Measurements from ENCODE around the gene CACHD1.
"Not testable (repeated sequence)": the region's sequence is repeated elsewhere in the genome, so short reads cannot be mapped to it uniquely, and the experiment has no call there.

Gene CACHD1

DNA sequence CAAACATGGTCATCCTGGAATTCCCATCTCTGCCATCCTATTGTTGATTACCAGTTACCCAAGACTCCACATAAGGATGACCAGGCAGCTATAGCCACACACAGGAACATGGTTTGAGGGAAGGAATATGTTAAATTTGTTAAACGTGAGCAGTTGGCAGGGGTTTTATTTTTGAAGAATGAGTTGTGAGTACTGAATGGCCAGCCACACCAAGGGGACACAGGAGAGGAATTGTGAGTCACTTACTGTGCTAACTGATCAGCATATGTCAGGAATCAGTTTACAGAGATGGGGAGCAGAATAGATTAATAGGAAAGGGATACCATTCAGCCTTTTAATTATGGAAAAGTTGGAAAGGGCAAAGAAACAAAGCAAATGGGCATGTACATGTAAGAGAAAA, 235.7 kb downstream of the CACHD1 start:
- no peaks in the 10 kb centered on the region for H3K27me3 ChIP-seq (ENCODE audit: control insufficient read depth in 5 of 5, insufficient read depth in 4 of 5, low read length in 5 of 5)
- H3K36me3 ChIP-seq (ENCODE audit: control insufficient read depth in 5 of 5, insufficient read depth in 5 of 5, low read length in 5 of 5), result no peaks in the 10 kb centered on the region
- H3K27ac ChIP-seq (ENCODE audit: low read depth, low read length), result no peak overlapping the region
- H3K4me1 ChIP-seq (ENCODE audit: control insufficient read depth in 5 of 5, insufficient read depth in 5 of 5, low read length in 5 of 5), result peaks cover 0 to 2% (median 0%) of the 10 kb centered on the region in 5 donors
- H3K4me3 ChIP-seq (ENCODE audit: low read depth in 1 of 5, low read length in 5 of 5), result no peak overlapping the region
- no peak overlapping the region for H3K9ac ChIP-seq (ENCODE audit: low read length in 5 of 5)
- no peaks in the 10 kb centered on the region for H3K9me3 ChIP-seq (ENCODE audit: control insufficient read depth in 5 of 5, low read length in 5 of 5)

DNA sequence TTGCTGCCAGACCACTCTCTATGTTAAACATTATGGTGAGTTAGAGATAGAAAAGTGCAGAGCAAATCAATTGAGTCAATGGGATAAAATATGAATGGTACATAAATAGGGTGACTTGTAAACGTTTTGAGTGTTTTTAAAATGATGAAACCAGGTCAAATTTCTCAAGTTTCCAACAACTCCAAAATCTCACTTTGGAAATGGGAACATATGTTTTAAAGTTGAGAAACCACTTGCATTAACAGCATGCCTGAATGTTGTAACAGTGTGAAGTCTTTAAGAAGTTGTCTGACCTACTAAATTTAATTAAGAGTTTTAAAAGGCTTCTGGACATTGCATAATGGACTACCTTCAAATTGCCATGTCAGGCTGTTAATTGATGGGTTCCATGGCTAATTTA, 241.3 kb downstream of the CACHD1 start:
- H3K4me1 ChIP-seq (ENCODE audit: control insufficient read depth in 5 of 5, insufficient read depth in 5 of 5, low read length in 5 of 5), result peaks cover 0 to 2% (median 0%) of the 10 kb centered on the region in 5 donors
- no peaks in the 10 kb centered on the region for H3K27me3 ChIP-seq (ENCODE audit: control insufficient read depth in 5 of 5, insufficient read depth in 4 of 5, low read length in 5 of 5)
- no peaks in the 10 kb centered on the region for H3K36me3 ChIP-seq (ENCODE audit: control insufficient read depth in 5 of 5, insufficient read depth in 5 of 5, low read length in 5 of 5)
- no peak overlapping the region for H3K4me3 ChIP-seq (ENCODE audit: low read depth in 1 of 5, low read length in 5 of 5)
- no peak overlapping the region for H3K9ac ChIP-seq (ENCODE audit: low read length in 5 of 5)
- H3K9me3 ChIP-seq (ENCODE audit: control insufficient read depth in 5 of 5, low read length in 5 of 5), result no peaks in the 10 kb centered on the region
- no peak overlapping the region for H3K27ac ChIP-seq (ENCODE audit: low read depth, low read length)

DNA sequence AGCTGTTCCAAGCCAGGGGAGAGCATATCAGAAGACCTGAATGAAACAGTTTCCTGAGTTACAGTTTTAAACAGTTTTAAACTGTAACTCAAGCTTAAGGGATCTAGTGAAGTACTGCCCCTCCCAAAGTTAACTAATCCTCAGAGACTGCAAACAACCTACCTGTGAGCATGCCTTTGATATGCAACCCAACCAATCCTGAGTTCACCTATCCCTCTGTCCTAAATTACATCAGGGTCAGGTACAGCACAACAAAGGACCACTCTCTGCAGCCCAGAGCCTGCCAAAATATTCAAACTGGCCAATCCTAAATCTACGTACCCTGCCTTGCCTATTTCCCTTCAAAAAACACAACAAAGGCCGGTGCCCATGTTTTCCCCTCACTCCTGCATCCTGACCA, 242.1 kb downstream of the CACHD1 start:
- Histone ChIP-seq H3K36me3 (ENCODE audit: control insufficient read depth in 5 of 5, insufficient read depth in 5 of 5, low read length in 5 of 5) (no peaks in the 10 kb centered on the region), H3K9me3 (ENCODE audit: control insufficient read depth in 5 of 5, low read length in 5 of 5) (no peaks in the 10 kb centered on the region), H3K27me3 (ENCODE audit: control insufficient read depth in 5 of 5, insufficient read depth in 4 of 5, low read length in 5 of 5) (no peaks in the 10 kb centered on the region), H3K4me3 (ENCODE audit: low read depth in 1 of 5, low read length in 5 of 5) (no peak overlapping the region), H3K9ac (ENCODE audit: low read length in 5 of 5) (no peak overlapping the region), H3K4me1 (ENCODE audit: control insufficient read depth in 5 of 5, insufficient read depth in 5 of 5, low read length in 5 of 5) (peaks cover 0 to 2% (median 0%) of the 10 kb centered on the region in 5 donors), H3K27ac (ENCODE audit: low read depth, low read length) (no peak overlapping the region)

DNA sequence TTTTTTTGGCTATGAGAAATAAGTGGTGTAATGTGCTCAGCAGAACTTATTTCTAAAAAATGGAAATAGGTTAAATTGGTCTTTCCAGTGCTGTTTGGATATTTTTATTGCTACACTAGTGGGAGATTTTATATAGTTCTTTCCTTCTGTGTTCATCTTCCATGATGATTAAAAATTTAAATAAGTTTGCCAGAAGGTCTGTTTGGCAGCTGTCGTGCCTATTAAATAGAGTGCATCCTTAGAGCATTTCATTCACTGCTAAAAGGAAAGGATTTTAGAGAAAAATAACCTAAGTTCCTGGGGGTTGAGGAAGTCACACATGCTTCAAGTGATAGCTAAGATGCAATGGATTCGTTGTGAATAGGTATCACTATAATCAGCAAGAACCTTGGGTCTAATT, 245.3 kb downstream of the CACHD1 start:
- Histone ChIP-seq H3K36me3 (ENCODE audit: control insufficient read depth in 5 of 5, insufficient read depth in 5 of 5, low read length in 5 of 5) (no peaks in the 10 kb centered on the region), H3K27me3 (ENCODE audit: control insufficient read depth in 5 of 5, insufficient read depth in 4 of 5, low read length in 5 of 5) (no peaks in the 10 kb centered on the region), H3K4me3 (ENCODE audit: low read depth in 1 of 5, low read length in 5 of 5) (no peak overlapping the region), H3K9me3 (ENCODE audit: control insufficient read depth in 5 of 5, low read length in 5 of 5) (peaks cover 0 to 4% (median 0%) of the 10 kb centered on the region in 5 donors), H3K27ac (ENCODE audit: low read depth, low read length) (no peak overlapping the region), H3K9ac (ENCODE audit: low read length in 5 of 5) (no peak overlapping the region), H3K4me1 (ENCODE audit: control insufficient read depth in 5 of 5, insufficient read depth in 5 of 5, low read length in 5 of 5) (peaks cover 0 to 2% (median 0%) of the 10 kb centered on the region in 5 donors)

DNA sequence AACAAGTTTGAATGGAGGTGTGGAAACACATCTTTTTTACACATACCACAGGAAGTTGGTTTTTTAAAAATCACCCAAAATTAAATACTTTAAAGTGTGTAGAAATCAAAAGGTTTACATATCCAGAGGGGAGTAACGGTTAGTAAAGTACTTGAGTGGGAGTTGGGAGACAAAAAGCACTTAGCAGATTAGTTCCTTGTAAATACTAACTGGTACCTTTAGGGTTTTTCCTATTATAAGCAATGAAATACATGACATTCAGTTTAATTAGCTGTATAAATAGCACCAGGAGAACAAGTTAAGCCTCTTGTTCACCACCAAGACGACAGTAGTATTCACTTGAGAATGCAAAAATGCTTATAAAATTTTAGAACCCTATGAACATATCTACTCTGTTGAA, 251.2 kb downstream of the CACHD1 start:
- H3K9ac ChIP-seq (ENCODE audit: low read length in 5 of 5), result no peak overlapping the region
- no peak overlapping the region for H3K4me3 ChIP-seq (ENCODE audit: low read depth in 1 of 5, low read length in 5 of 5)
- H3K9me3 ChIP-seq (ENCODE audit: control insufficient read depth in 5 of 5, low read length in 5 of 5), result peaks cover 0 to 4% (median 0%) of the 10 kb centered on the region in 5 donors
- no peak overlapping the region for H3K27ac ChIP-seq (ENCODE audit: low read depth, low read length)
- no peaks in the 10 kb centered on the region for H3K4me1 ChIP-seq (ENCODE audit: control insufficient read depth in 5 of 5, insufficient read depth in 5 of 5, low read length in 5 of 5)
- no peaks in the 10 kb centered on the region for H3K36me3 ChIP-seq (ENCODE audit: control insufficient read depth in 5 of 5, insufficient read depth in 5 of 5, low read length in 5 of 5)
- H3K27me3 ChIP-seq (ENCODE audit: control insufficient read depth in 5 of 5, insufficient read depth in 4 of 5, low read length in 5 of 5), result no peaks in the 10 kb centered on the region

DNA sequence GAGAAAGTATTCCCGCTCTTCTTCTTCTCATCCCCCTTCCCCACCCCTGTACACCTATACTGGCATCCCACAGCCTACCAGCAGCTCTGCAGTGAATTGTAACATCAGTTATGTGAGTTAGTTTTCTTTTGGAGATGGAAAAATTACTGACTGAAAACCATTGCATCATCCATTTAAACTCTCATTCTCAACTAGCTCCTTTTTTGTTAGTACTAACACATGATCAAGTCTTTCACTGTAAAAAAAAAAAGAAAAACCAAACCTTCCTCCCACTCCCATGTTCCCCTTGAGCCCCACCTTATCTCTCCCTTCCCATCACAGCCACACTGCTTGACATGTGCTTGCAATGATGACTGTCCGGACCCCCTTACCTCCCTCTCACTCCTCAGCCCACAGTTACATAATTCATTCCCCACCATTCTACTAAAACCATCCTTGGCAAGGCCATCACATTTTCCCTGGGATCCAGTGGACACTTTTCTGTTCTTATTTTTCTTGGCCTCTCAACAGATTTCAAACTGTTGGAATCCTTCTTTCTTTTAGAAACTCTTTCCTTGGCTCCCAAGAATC, 251.7 kb downstream of the CACHD1 start:
- H3K9ac ChIP-seq (ENCODE audit: low read length in 5 of 5), result no peak overlapping the region
- no peaks in the 10 kb centered on the region for H3K4me1 ChIP-seq (ENCODE audit: control insufficient read depth in 5 of 5, insufficient read depth in 5 of 5, low read length in 5 of 5)
- H3K27ac ChIP-seq (ENCODE audit: low read depth, low read length), result no peak overlapping the region
- H3K9me3 ChIP-seq (ENCODE audit: control insufficient read depth in 5 of 5, low read length in 5 of 5), result peaks cover 0 to 4% (median 0%) of the 10 kb centered on the region in 5 donors
- no peaks in the 10 kb centered on the region for H3K36me3 ChIP-seq (ENCODE audit: control insufficient read depth in 5 of 5, insufficient read depth in 5 of 5, low read length in 5 of 5)
- H3K27me3 ChIP-seq (ENCODE audit: control insufficient read depth in 5 of 5, insufficient read depth in 4 of 5, low read length in 5 of 5), result no peaks in the 10 kb centered on the region
- no peak overlapping the region for H3K4me3 ChIP-seq (ENCODE audit: low read depth in 1 of 5, low read length in 5 of 5)

DNA sequence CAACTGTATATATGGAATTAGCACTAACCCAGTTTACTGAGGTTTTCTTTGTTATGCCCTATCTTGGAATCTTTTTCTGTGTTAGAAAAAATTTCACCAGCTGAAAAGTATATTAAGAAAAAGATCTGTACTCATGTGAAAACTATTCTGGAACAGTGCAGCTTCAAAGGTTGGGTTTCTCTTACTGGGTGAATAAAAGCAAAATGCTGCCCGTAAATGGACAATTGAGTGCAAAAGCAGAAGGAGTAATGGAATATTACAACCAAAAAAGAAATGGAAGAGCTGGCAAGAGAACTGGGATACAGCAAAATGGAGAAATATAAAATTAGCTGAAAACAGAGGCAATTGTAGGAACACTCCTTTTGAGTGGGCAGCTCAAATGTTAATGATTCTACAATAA, 257.9 kb downstream of the CACHD1 start:
- Histone ChIP-seq H3K36me3 (ENCODE audit: control insufficient read depth in 5 of 5, insufficient read depth in 5 of 5, low read length in 5 of 5) (no peaks in the 10 kb centered on the region), H3K9me3 (ENCODE audit: control insufficient read depth in 5 of 5, low read length in 5 of 5) (peaks cover 0 to 2% (median 0%) of the 10 kb centered on the region in 5 donors), H3K27ac (ENCODE audit: low read depth, low read length) (no peak overlapping the region), H3K4me3 (ENCODE audit: low read depth in 1 of 5, low read length in 5 of 5) (no peak overlapping the region), H3K9ac (ENCODE audit: low read length in 5 of 5) (no peak overlapping the region), H3K27me3 (ENCODE audit: control insufficient read depth in 5 of 5, insufficient read depth in 4 of 5, low read length in 5 of 5) (no peaks in the 10 kb centered on the region), H3K4me1 (ENCODE audit: control insufficient read depth in 5 of 5, insufficient read depth in 5 of 5, low read length in 5 of 5) (no peaks in the 10 kb centered on the region)

DNA sequence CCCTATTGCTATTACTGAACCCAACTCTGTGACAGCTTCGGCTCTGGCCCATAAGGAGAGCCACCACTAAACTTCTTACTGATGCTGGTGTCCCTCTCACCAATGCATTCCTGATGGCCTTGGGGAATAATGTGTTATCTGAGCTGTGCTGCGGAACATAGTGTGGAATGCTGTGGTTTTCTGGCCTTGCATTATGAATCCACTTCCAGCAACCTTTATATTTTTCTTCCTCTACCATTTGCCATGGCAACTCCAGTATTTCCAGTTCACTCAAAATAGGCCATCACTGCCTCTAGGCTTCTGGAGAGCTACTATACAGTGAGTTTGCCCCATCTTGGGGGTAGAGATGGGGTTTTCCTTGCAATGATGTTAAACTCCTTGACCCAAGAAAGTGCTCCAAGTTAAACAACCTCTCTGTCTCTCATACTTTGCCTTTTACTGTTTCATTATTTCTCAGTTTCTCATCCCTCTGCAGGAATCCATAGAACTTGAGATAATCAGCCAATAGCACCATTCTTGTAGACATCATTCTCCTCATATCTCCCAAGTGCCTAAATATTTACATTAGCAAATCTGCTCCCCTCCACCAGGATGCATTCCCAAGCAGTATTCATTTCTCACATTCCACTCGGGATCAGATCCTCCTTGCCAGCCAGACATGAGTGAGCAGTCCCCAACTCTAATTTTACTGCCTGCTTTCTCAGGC, 263.8 kb downstream of the CACHD1 start:
- no peak overlapping the region for H3K9ac ChIP-seq (ENCODE audit: low read length in 5 of 5)
- no peaks in the 10 kb centered on the region for H3K36me3 ChIP-seq (ENCODE audit: control insufficient read depth in 5 of 5, insufficient read depth in 5 of 5, low read length in 5 of 5)
- no peaks in the 10 kb centered on the region for H3K4me1 ChIP-seq (ENCODE audit: control insufficient read depth in 5 of 5, insufficient read depth in 5 of 5, low read length in 5 of 5)
- peaks cover 0 to under 1% (median 0%) of the 10 kb centered on the region in 5 donors for H3K27me3 ChIP-seq (ENCODE audit: control insufficient read depth in 5 of 5, insufficient read depth in 4 of 5, low read length in 5 of 5)
- H3K9me3 ChIP-seq (ENCODE audit: control insufficient read depth in 5 of 5, low read length in 5 of 5), result peaks cover 0 to 3% (median 0%) of the 10 kb centered on the region in 5 donors
- H3K27ac ChIP-seq (ENCODE audit: low read depth, low read length), result no peak overlapping the region
- H3K4me3 ChIP-seq (ENCODE audit: low read depth in 1 of 5, low read length in 5 of 5), result no peak overlapping the region

DNA sequence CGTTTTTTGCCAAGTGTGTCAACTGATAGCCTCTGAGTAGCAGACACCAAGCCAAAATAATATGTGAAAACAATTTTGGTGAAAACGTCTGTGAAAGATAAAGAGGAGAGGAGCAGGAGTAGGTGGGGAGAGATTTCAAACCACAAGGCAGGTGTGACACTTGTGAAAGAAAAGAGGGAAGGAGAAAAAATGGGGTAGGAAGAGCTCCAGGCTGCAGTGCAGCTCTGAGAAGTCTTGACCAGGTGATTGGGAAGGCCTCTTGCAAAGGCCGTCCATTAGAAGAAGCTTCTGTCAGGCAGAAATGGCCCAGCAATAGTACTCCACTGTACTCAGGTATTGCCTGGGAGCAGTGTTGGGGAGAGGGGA, 264.3 kb downstream of the CACHD1 start:
- H3K9ac ChIP-seq (ENCODE audit: low read length in 5 of 5), result no peak overlapping the region
- peaks cover 0 to 3% (median 0%) of the 10 kb centered on the region in 5 donors for H3K9me3 ChIP-seq (ENCODE audit: control insufficient read depth in 5 of 5, low read length in 5 of 5)
- H3K4me3 ChIP-seq (ENCODE audit: low read depth in 1 of 5, low read length in 5 of 5), result no peak overlapping the region
- H3K4me1 ChIP-seq (ENCODE audit: control insufficient read depth in 5 of 5, insufficient read depth in 5 of 5, low read length in 5 of 5), result no peaks in the 10 kb centered on the region
- no peaks in the 10 kb centered on the region for H3K36me3 ChIP-seq (ENCODE audit: control insufficient read depth in 5 of 5, insufficient read depth in 5 of 5, low read length in 5 of 5)
- peaks cover 0 to 2% (median 0%) of the 10 kb centered on the region in 5 donors for H3K27me3 ChIP-seq (ENCODE audit: control insufficient read depth in 5 of 5, insufficient read depth in 4 of 5, low read length in 5 of 5)
- no peak overlapping the region for H3K27ac ChIP-seq (ENCODE audit: low read depth, low read length)

DNA sequence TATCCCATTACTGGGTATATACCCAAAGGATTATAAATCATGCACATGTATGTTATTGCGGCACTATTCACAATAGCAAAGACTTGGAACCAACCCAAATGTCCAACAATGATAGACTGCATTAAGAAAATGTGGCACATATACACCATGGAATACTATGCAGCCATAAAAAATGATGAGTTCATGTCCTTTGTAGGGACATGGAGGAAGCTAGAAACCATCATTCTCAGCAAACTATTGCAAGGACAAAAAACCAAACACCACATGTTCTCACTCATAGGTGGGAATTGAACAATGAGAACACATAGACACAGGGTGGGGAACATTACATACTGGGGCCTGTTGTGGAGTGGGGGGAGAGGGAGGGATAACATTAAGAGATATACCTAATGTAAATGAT, 270.8 kb downstream of the CACHD1 start:
- not testable (repeated sequence) for H3K4me3 ChIP-seq (ENCODE audit: low read depth in 1 of 5, low read length in 5 of 5); H3K27me3 ChIP-seq (ENCODE audit: control insufficient read depth in 5 of 5, insufficient read depth in 4 of 5, low read length in 5 of 5); H3K27ac ChIP-seq (ENCODE audit: low read depth, low read length); H3K9me3 ChIP-seq (ENCODE audit: control insufficient read depth in 5 of 5, low read length in 5 of 5); H3K36me3 ChIP-seq (ENCODE audit: control insufficient read depth in 5 of 5, insufficient read depth in 5 of 5, low read length in 5 of 5); H3K9ac ChIP-seq (ENCODE audit: low read length in 5 of 5)
- peaks cover 0 to 15% (median 10%) of the 10 kb centered on the region in 5 donors for H3K4me1 ChIP-seq (ENCODE audit: control insufficient read depth in 5 of 5, insufficient read depth in 5 of 5, low read length in 5 of 5)

Data from subcutaneous abdominal adipose tissue (tissue), 5 donors.